NCI-H2227 (cell line): ENCODE data around the gene UNCX.
"Not testable (repeated sequence)": the region's sequence is repeated elsewhere in the genome, so short reads cannot be mapped to it uniquely, and the experiment has no call there.

Source experiments
- DNase-seq: peaks from one replicate; lab custom pipeline; 2025; ENCODE audit not compliant: unreplicated experiment; lab: John Stamatoyannopoulos, UW

UNCX gene

GRCh38 chr7:1232623-1233332 lies at the start of gene UNCX:
Gene UNCX, plus strand, starts transcription at chr7:1232872. Its CDS starts 146 bp downstream, at chr7:1233018.
- no peak for DNase-seq

DNA sequence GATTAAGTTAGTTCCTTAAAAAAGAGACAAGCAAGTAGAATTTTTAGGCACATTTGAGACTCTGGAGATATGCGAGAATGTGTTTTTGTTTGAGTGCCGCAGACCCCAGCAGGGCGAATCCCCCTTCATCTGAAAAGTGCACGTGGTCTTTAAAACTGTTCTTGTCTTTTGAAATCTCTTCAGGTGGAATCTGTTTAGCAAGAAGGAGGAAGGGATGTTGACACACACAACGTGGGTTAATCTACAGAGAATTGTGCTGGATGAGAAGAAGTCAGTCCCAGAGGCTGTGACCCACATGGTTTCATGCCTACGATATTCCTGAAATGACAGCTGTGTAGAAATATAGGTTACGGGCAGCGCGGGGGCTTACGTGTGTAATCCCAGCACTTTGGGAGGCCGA lies 45.5 kb upstream of the UNCX start:
- DNase-seq, result no peak

- DNase-seq, result no peak
These were observed 43.9 kb upstream of the UNCX start for GRCh38 chr7:1188720-1189294.

- no peak for DNase-seq
These were observed 42.5 kb upstream of the UNCX start for GRCh38 chr7:1189986-1190772.

DNA sequence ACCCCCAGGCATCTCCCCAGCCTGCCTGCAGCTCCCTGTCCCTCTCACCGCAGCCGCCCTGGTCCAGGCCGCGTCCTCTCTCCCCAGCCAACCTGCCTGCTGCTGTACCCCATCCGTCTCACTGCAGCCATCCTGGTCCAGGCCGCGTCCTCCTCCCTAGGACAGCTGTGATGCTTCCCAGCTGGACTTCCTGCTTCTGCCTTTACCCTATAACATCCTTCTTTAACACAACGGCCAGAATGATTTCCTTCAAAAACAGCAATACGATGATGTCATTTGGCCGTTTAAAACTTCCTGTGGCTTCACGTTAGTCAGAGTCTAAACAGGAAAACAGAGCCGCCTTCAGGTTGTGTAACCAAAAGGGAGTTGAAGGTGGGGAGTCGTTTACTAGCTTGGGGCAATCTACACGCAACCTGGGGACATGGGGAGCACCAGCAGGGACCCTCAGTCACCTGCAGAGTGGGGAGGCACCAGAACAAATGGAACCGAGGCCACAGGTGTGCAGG lies 40.4 kb upstream of the UNCX start:
- DNase-seq, result no peak

GRCh38 chr7:1193593-1194424 lies 38.9 kb upstream of the UNCX start:
- DNase-seq, result peak; percentile 25

- not testable (repeated sequence) for DNase-seq
These were observed 36.2 kb upstream of the UNCX start for GRCh38 chr7:1196441-1196840.

DNA sequence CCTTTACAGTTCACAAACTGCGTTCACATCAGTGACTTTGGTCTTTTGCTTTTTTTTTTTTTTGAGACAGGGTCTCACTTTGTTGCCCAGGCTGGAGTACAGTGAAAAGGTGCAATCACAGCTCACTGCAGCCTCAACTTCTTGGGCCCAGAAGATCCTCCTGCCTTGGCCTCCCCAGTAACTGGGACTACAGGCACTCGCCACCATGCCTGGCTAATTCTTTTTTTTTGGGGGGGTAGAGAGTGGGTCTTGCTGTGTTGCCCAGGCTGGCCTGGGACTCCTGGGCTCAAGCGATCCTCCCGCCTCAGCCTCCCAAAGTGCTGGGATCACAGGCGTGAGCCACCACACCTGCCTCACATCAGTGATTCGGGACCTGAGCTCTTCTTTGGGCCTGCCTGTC lies 35.7 kb upstream of the UNCX start:
- no peak for DNase-seq

GRCh38 chr7:1197997-1198625 lies 34.6 kb upstream of the UNCX start:
- no peak for DNase-seq

DNA sequence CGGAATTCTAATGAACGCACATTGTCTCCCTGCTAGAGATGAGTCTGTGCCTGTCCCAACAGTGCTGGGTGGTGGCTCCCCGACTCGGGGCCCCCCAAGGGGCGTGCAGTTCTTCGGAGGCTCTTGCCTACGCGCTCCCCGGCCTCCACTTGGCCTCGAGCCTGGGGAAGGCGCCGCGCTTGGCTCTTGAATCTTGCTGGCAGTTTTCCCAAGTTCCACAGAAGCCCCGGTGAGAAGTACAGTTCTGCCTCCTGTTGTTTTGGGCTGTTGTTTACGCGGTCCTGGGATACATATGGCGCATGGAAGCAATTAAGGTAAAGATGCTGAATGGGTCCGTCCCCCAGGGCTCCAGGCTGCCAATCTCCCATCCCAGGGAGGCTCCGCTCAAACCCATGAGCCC lies 32.6 kb upstream of the UNCX start:
- DNase-seq, result no peak

- DNase-seq, result no peak
These were observed 30.8 kb upstream of the UNCX start for GRCh38 chr7:1201916-1202315.

GRCh38 chr7:1202914-1203313 lies 29.8 kb upstream of the UNCX start:
- DNase-seq, result not testable (repeated sequence)

DNA sequence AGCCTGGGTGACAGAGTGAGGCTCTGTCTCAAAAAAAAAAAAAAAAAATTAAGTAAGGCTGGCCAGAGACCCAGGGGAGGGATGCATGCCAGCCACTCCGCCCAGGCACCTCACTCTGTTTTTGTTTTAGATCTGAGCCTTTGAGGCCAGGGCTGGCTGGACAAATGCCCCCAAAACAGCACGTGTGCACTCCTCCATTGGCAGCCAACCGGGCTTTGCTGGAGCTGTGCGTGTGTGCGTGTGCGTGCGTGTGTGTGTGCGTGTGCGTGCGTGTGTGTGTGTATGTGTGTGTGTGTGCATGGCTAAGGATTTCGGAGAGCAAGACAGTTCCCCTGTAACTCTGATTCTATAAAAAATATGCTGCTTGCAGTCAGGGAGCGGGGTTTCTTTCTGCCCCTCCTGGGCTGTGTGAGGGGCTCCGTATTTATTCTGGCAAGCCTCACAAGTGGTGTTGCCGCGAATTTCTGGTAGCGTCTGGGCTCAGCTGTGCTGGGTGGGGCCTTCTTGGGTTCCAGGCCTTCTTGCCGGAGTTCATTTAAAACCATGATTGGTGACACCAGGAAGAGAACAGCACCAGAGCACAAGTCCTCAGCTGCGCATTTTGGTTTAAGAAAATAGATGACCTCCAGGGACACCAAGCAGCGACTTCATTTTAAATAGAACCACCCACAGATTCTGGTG lies 28.1 kb upstream of the UNCX start:
- peak; percentile 18 for DNase-seq

- not testable (repeated sequence) for DNase-seq
These were observed 26.9 kb upstream of the UNCX start for GRCh38 chr7:1205742-1206141.

GRCh38 chr7:1209097-1209496 lies 23.6 kb upstream of the UNCX start:
- DNase-seq, result no peak

DNA sequence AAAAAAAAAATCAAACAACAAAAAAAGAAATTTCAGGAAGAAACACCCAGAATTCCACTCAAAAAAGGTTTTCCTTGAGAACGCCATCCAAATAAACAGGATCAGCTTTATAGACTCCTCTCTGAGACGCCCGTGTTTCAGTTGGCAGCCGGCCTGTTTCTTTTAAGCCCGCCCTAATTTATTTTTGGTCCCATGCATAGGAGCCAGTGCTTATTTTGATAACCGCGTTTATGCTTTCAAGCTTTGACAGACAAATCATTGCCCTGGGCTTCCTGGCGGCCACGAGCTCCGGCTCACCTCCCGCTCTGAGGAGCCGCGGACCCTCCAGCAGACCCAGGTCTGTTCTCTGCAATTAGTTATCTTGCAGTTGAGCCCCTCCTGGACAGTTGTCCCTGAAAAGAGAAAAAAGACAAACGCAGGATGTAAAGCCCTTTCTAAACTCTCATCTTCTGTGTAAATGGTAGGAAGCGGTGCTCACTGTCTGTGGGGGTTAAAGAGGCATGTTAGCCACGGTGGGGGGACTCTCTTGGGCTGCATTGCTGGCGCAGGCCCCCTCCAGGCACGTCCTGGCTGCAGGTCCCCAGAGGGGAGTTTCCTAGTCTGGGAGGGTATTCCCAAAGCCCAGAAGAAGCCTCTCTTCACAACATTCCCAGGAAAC lies 22.2 kb upstream of the UNCX start:
- DNase-seq, result no peak

DNA sequence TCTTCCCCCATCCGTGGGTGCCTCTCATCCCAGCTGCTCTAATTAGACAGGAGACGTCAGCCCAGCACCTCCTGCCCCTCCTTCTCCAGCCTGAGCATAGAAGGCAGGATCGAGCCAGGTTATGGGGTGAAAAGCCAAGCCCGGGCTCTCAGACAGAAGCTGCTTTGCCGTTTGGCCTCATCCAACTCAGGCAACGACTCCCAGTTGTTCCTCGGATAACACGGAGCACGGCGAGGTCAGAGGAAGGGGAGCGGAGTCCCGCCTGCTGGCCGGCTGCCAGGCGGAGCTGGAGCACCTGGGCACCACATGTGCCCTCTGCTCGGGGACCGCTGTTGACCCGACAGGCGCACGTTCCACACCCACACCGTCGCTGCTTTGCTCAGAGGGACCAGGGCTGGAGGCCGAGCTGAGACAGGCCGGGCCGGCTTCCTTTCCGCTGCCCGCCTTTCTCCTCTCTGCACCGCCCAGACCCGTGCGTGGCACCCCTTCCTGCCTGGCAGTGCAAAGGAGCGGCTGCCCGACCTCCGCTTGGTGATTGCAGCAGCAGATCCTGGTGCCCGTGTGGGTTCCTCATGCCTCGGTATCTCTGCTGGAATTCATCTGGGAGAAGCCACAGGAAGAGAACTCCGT lies 21.6 kb upstream of the UNCX start:
- peak; percentile 24 for DNase-seq

DNA sequence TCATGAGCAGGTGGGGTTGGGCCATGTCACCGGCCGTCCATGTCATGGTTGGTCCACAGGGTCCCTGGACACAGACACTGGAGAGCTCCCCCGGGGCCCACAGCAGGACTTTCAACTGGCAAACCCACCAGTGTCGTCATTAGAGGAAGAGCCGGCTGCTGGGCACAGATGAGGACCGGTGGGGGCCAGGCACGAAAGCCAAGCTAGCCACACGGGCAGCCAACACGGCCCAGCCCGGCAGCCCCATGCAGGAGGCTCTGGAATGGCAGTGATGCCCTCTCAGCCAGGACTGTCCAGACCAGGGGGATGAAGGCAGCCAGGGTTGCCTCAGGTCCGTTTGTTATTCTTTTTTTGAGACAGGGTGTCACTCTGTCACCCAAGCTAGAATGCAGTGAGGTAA lies 21.1 kb upstream of the UNCX start:
- DNase-seq, result no peak

DNA sequence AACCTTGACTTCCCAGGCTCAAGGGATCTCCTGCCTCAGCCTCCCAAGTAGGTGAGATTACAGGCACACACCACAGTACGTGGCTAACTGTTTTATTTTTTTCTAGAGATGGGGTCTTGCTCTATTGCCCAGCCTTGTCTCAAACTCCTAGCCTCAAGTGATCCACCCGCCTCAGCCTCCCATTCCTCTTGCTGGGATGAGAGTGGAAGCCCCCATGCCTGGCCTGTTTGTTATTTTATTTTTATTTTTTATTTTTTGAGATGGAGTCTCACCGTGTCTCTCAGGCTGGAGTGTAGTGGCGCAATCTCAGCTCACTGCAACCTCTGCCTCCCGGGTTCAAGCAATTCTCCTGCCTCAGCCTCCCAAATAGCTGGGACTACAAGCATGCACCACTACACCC lies 20.6 kb upstream of the UNCX start:
- DNase-seq, result not testable (repeated sequence)
